Lower leg skin (tissue), 3 donors: ENCODE results near the gene UGDH.

Experiments
- POLR2A ChIP-seq, 2 donors: fragments of 450-650 bp; IDR thresholded peaks; one replicate each; pipeline ENCODE4 v1.6.1; 2016 to 2017; ENCODE audit warnings: antibody characterized with exemption in 2 of 2, mild to moderate bottlenecking in 1 of 2, moderate library complexity in 1 of 2
- TF ChIP-seq, protein P1 (sequence below), 3 donors: fragments of 450-650 bp; IDR thresholded peaks; one replicate each; pipeline ENCODE4 v1.5.1; 2016; ENCODE audit warnings: antibody characterized with exemption in 3 of 3, mild to moderate bottlenecking in 3 of 3, moderate library complexity in 2 of 3

DNA sequence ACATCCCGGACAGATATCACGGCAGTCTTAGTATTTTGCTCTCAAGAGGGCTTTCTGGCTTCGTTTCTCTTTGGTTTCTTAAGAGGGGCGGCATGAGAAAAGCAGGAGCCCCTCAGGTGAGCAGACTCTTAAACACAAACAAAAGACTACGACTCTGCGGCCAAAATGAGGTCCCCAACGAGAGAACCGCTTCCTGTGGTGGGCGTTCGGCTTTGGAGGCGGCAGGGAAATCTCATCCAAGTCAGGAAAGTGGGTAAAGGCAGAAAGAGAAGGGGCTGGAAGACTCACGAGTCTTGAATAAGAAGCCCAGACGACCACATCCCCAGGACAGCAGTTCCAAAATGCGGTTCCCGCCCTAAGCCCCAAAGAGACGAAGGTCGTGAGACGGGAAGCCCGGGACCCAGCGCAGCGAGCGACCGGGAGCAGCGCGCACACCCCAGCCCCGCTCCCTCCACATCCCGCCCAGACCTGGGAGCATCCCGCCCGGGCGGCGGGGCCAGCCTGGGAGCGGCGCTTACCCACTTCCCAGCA is 409 bp downstream of the UGDH start:
- TF ChIP-seq, protein P1, sequence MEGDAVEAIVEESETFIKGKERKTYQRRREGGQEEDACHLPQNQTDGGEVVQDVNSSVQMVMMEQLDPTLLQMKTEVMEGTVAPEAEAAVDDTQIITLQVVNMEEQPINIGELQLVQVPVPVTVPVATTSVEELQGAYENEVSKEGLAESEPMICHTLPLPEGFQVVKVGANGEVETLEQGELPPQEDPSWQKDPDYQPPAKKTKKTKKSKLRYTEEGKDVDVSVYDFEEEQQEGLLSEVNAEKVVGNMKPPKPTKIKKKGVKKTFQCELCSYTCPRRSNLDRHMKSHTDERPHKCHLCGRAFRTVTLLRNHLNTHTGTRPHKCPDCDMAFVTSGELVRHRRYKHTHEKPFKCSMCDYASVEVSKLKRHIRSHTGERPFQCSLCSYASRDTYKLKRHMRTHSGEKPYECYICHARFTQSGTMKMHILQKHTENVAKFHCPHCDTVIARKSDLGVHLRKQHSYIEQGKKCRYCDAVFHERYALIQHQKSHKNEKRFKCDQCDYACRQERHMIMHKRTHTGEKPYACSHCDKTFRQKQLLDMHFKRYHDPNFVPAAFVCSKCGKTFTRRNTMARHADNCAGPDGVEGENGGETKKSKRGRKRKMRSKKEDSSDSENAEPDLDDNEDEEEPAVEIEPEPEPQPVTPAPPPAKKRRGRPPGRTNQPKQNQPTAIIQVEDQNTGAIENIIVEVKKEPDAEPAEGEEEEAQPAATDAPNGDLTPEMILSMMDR (IDR thresholded peaks at IDR 0.05): no peak
- no peak for TF ChIP-seq POLR2A (IDR thresholded peaks at IDR 0.05)
